ENCODE results near the gene TBL2.
"Not testable (repeated sequence)": the region's sequence is repeated elsewhere in the genome, so short reads cannot be mapped to it uniquely, and the experiment has no call there.

The TBL2 gene

GRCh38 chr7:73541722-73542121 is 36.7 kb downstream of the TBL2 start:
- peaks cover 52% of the 10 kb centered on the region for H3K4me1 Mint-ChIP-seq
- TF ChIP-seq CTCF (IDR thresholded peaks at IDR 0.05), result no peak
- H3K9me3 Mint-ChIP-seq, result no peaks in the 10 kb centered on the region

GRCh38 chr7:73539709-73540108 is 38.7 kb downstream of the TBL2 start:
- no peak for TF ChIP-seq CTCF (IDR thresholded peaks at IDR 0.05)
- H3K36me3 Mint-ChIP-seq (ENCODE audit: low read depth), result peaks cover 67% of the 10 kb centered on the region
- H3K4me1 Mint-ChIP-seq, result peaks cover 36% of the 10 kb centered on the region
- H3K9me3 Mint-ChIP-seq, result no peaks in the 10 kb centered on the region
- no peak for DNase-seq
- peaks cover 3% of the 10 kb centered on the region for H3K27me3 Mint-ChIP-seq (ENCODE audit: low read depth, poor library complexity)
- no peak overlapping the region for H3K4me3 Mint-ChIP-seq
- peak overlapping the region; percentile 83 for H3K27ac Mint-ChIP-seq

More at GRCh38 chr7:73541722-73542121, 36.7 kb downstream of the TBL2 start:
- no peak overlapping the region for H3K4me3 Mint-ChIP-seq
- peak overlapping the region; percentile 61 for H3K27ac Mint-ChIP-seq
- no peak for DNase-seq
- peaks cover 69% of the 10 kb centered on the region for H3K36me3 Mint-ChIP-seq (ENCODE audit: low read depth)
- peaks cover 3% of the 10 kb centered on the region for H3K27me3 Mint-ChIP-seq (ENCODE audit: low read depth, poor library complexity)

- H3K36me3 Mint-ChIP-seq (ENCODE audit: low read depth), result peaks cover 61% of the 10 kb centered on the region
- DNase-seq; H3K27me3 Mint-ChIP-seq (ENCODE audit: low read depth, poor library complexity); H3K9me3 Mint-ChIP-seq; H3K4me3 Mint-ChIP-seq: not testable (repeated sequence)
- peaks cover 30% of the 10 kb centered on the region for H3K4me1 Mint-ChIP-seq
- H3K27ac Mint-ChIP-seq, result peak overlapping the region; percentile 96
Measured at GRCh38 chr7:73538510-73538909, 39.9 kb downstream of the TBL2 start.

- no peaks in the 10 kb centered on the region for H3K9me3 Mint-ChIP-seq
- no peak for DNase-seq
- TF ChIP-seq CTCF (IDR thresholded peaks at IDR 0.05), result no peak
- peaks cover 58% of the 10 kb centered on the region for H3K36me3 Mint-ChIP-seq (ENCODE audit: low read depth)
- peak overlapping the region; percentile 47 for H3K27ac Mint-ChIP-seq
- peaks cover 23% of the 10 kb centered on the region for H3K4me1 Mint-ChIP-seq
- peaks cover 3% of the 10 kb centered on the region for H3K27me3 Mint-ChIP-seq (ENCODE audit: low read depth, poor library complexity)
- H3K4me3 Mint-ChIP-seq, result no peak overlapping the region
Measured at GRCh38 chr7:73537051-73537450, 41.3 kb downstream of the TBL2 start.

GRCh38 chr7:73536479-73536878 is 41.9 kb downstream of the TBL2 start:
- Mint-ChIP-seq H3K9me3 (no peaks in the 10 kb centered on the region), H3K4me3 (no peak overlapping the region), H3K27ac (peak overlapping the region; percentile 47), H3K4me1 (peaks cover 18% of the 10 kb centered on the region), H3K27me3 (ENCODE audit: low read depth, poor library complexity) (peaks cover 3% of the 10 kb centered on the region), H3K36me3 (ENCODE audit: low read depth) (peaks cover 54% of the 10 kb centered on the region)
- DNase-seq, result no peak
- no peak for TF ChIP-seq CTCF (IDR thresholded peaks at IDR 0.05)

- H3K4me3 Mint-ChIP-seq; H3K27me3 Mint-ChIP-seq (ENCODE audit: low read depth, poor library complexity); DNase-seq; H3K9me3 Mint-ChIP-seq: not testable (repeated sequence)
- H3K36me3 Mint-ChIP-seq (ENCODE audit: low read depth), result peaks cover 49% of the 10 kb centered on the region
- peaks cover 14% of the 10 kb centered on the region for H3K4me1 Mint-ChIP-seq
- peak overlapping the region; percentile 68 for H3K27ac Mint-ChIP-seq
Measured at GRCh38 chr7:73535918-73536317, 42.5 kb downstream of the TBL2 start.

- Mint-ChIP-seq H3K27me3 (ENCODE audit: low read depth, poor library complexity) (peaks cover 3% of the 10 kb centered on the region), H3K27ac (no peak overlapping the region), H3K4me1 (peaks cover 6% of the 10 kb centered on the region), H3K9me3 (no peaks in the 10 kb centered on the region), H3K4me3 (no peak overlapping the region), H3K36me3 (ENCODE audit: low read depth) (peaks cover 38% of the 10 kb centered on the region)
- TF ChIP-seq CTCF (IDR thresholded peaks at IDR 0.05), result no peak
- DNase-seq, result no peak
Measured at GRCh38 chr7:73533742-73534141, 44.6 kb downstream of the TBL2 start.

Data from nephron progenitor cell (in vitro differentiated cells).